Neural crest cell (in vitro differentiated cells): ENCODE data around the gene CKS1B. TPM values are rescaled to one million over a fixed set of nuclear protein-coding genes. Genes with fewer than 3 reads are reported as not detected.
A peak's percentile ranks its signal among the peaks of the same experiment; 100 is the strongest.

Experiments
- DNase-seq: peaks from one replicate; pipeline ENCODE4 v3.0.0; 2021; ENCODE audit warnings: low read depth, mixed read lengths, low spot score
- H3K27ac Mint-ChIP-seq: one replicate; pipeline ENCODE4 v1.8.0; 2021; ENCODE audit warnings: mild to moderate bottlenecking, mixed read lengths; ENCODE audit not compliant: unreplicated experiment
- H3K27me3 Mint-ChIP-seq: 2 replicates; pipeline ENCODE4 v1.8.0; 2021; ENCODE audit warnings: low read depth, mild to moderate bottlenecking, mixed read lengths
- H3K36me3 Mint-ChIP-seq: 2 replicates; pipeline ENCODE4 v1.8.0; 2021; ENCODE audit warnings: low read depth, mild to moderate bottlenecking, mixed read lengths
- H3K4me1 Mint-ChIP-seq: 2 replicates; pipeline ENCODE4 v1.8.0; 2021; ENCODE audit warnings: mixed read lengths
- H3K4me3 Mint-ChIP-seq: one replicate; pipeline ENCODE4 v1.8.0; 2021; ENCODE audit warnings: mild to moderate bottlenecking, mixed read lengths
- H3K9me3 Mint-ChIP-seq: 2 replicates; pipeline ENCODE4 v1.8.0; 2021; ENCODE audit warnings: mixed read lengths
- CTCF ChIP-seq: fragments of 200-600 bp; sonication (generic); conservative IDR thresholded peaks from 2 replicates; pipeline ENCODE4 v1.5.0; 2021; ENCODE audit warnings: antibody characterized with exemption, mild to moderate bottlenecking
- total RNA-seq: library from RNA; stranded (reverse); gene quantifications from 2 replicates; pipeline ENCODE4 v1.2.1, GENCODE V29; 2021

The CKS1B gene
- total RNA-seq, 1 donor from 2014 or later, result 211 TPM

DNA sequence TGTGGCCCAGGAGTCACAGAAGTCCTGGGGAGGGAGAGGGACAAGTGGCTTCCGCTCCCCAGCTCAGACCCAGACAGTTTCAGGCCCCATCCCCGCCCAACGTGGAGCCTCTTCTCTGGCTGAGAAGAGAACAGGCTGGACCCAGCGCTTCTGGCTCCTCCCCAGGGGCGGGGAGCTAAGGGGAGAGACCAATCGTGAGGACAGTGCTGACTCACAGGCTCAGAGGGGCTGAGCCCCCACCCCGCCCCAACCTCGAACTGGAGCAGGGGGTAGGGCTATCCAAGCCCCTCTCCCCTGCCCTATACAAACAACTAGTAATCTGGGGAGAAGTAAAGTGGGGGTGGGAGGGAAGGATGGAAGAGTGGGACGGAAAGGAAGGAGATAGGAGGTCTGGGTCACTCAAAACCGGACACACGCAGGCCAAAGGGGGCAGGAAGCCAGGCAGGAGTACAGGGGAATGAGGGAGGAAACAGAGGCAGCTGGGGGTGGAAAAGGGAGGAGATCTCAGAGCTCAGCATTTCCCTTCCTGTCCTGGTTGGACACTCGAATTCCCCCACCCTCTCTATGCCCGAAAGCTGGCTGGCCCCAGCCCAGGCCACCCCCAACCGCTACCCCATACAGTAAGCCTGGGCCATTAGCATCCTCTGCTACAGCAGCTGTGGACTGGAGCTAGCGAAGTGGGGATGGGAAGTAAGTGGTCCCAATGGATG, 3.7 kb upstream of the CKS1B start, which contains the start of gene SHC1:
SHC1 (minus strand) TSS at position 117 of the 710 bp plus-strand sequence. CDS start 221 bp downstream, outside the sequence.
- Mint-ChIP-seq H3K27me3 (no peaks in the 10 kb centered on the region), H3K4me1 (peaks cover 41% of the 10 kb centered on the region), H3K9me3 (no peaks in the 10 kb centered on the region), H3K27ac (peak within 1 kb of the TSS; percentile 98), H3K36me3 (no peaks in the 10 kb centered on the region), H3K4me3 (peak within 1 kb of the TSS; percentile 86)
- TF ChIP-seq CTCF, result no peak
- peak; percentile 73 for DNase-seq

DNA sequence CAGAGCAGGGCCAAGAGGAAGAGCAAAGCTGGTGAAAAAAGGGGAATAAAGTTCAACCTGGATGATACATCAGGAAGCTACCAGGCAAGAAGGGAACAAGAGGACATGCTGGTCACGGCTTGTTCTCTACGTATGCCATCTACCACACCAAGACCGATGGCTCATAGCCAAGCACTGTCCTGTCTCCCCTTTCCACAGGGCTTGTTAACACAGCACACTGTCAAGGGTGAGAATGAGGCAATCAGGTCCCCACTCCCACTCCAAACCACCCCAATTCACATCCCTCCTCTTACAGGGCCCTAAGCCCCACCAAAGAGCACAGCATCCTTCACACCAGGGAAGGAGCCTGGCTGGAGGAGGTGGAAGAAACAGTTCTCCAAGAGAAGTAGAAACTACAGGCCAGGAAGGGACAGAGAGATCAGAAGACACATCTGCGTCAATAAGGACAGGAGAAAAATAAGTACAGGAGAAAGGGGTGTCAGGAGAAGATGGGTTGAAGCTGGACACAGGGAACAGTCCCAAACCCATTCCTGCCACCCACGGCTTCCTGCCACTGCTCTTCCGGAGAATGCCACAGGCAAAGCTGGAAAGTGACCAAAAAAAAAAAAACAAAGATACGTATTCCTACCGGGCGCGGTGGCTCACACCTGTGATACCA, 3.0 kb upstream of the CKS1B start:
- no peak for DNase-seq
- no peak for TF ChIP-seq CTCF
- Mint-ChIP-seq H3K9me3 (no peaks in the 10 kb centered on the region), H3K4me3 (peak overlapping the region; percentile 86), H3K4me1 (peaks cover 41% of the 10 kb centered on the region), H3K27ac (peak overlapping the region; percentile 98), H3K36me3 (no peaks in the 10 kb centered on the region), H3K27me3 (no peaks in the 10 kb centered on the region)

DNA sequence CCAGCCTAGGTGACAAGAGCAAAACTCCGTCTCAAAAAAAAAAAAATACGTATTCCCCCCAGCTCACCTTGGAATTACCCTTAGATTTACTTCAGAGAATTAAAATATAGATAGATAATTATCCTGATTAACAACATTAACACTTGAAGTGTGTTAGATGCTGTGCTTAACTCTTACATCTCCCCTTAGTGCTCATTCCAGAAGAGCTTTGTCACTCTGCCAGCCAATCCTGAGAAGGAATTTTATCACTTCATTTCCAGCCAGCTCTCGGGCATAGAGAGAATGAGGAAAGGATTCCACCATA, 2.3 kb upstream of the CKS1B start:
- DNase-seq, result no peak
- Mint-ChIP-seq H3K36me3 (no peaks in the 10 kb centered on the region), H3K27me3 (no peaks in the 10 kb centered on the region), H3K4me1 (peaks cover 41% of the 10 kb centered on the region), H3K27ac (peak overlapping the region; percentile 83), H3K4me3 (no peak overlapping the region), H3K9me3 (no peaks in the 10 kb centered on the region)
- TF ChIP-seq CTCF, result no peak

DNA sequence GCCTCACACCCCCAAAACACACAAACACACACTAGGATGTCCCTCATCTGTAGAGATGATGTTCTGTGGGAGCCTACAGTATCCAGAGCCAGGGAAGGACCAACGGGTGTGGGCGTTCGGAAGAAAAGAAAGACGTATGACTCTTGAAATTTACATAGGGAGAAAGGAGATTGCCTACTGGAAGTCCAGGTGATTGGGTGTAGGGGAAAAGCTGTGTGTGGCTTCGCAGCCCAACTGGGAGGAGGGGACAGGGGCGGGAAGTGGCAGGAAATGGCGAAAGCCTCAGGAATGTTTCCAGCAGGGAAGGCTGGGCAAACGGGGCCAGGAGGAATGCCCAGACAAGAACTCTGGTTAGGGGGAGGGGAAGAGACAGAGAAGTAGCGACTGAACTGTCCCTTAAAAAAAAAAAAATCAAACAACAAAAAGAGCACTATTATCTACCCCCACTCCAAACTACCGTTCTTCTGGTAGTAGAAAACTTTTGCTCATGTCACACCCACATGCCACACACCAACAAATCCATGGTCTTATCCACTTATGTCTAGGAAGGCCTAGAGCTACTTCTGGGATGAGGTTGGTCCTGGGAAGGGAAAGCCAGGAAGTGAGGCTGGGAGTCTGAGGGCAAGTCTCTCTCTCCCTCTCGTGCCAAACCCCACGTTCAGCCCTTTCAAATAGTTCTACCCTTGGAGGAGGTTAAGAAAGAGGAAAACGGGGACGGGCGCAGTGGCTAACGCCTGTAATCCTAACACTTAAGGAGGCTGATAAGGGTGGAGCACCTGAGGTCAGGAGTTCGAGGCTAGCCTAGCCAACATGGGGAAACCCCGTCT, 1.8 kb upstream of the CKS1B start:
- Mint-ChIP-seq H3K36me3 (no peaks in the 10 kb centered on the region), H3K27ac (peak overlapping the region; percentile 83), H3K9me3 (no peaks in the 10 kb centered on the region), H3K4me1 (peaks cover 42% of the 10 kb centered on the region), H3K27me3 (no peaks in the 10 kb centered on the region), H3K4me3 (no peak overlapping the region)
- DNase-seq, result no peak
- TF ChIP-seq CTCF, result no peak

- peak; percentile 93 for DNase-seq
- Mint-ChIP-seq H3K36me3 (no peaks in the 10 kb centered on the region), H3K4me3 (no peak overlapping the region), H3K27me3 (no peaks in the 10 kb centered on the region), H3K9me3 (no peaks in the 10 kb centered on the region), H3K4me1 (peaks cover 38% of the 10 kb centered on the region), H3K27ac (no peak overlapping the region)
- no peak for TF ChIP-seq CTCF
Observed at GRCh38 chr1:154973344-154974101, 958 bp upstream of the CKS1B start.
